ENCODE measurements around the gene CLIC3. TPM values are rescaled to one million over a fixed set of nuclear protein-coding genes. Genes with fewer than 3 reads are reported as not detected.

Gene CLIC3
- total RNA-seq, 1 donor from 2014 or later, result not detected

DNA sequence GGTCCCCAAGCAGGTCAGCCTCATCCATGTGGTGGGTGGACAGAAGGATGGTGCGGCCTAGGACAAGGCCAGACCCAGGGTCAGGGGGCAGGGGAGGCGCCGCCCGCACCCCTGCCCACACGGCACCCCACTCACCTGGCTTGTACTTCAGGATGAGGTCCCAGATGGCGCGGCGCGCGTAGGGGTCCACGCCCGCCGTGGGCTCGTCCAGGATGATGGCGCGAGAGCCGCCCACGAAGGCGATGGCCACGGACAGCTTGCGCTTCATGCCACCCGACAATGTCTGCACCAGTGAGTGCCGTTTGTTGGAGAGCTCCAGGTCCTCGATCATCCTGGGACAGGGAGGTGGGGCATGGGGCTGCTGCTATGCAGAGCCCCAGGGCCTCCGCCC lies 19.2 kb upstream of the CLIC3 start:
- Mint-ChIP-seq H3K36me3 (ENCODE audit: insufficient read depth) (peaks cover 1% of the 10 kb centered on the region), H3K4me1 (ENCODE audit: low read depth) (no peaks in the 10 kb centered on the region), H3K27me3 (no peaks in the 10 kb centered on the region), H3K4me3 (ENCODE audit: low read depth) (no peak overlapping the region), H3K9me3 (ENCODE audit: low read depth) (no peaks in the 10 kb centered on the region), H3K27ac (no peak overlapping the region)
- TF ChIP-seq, protein P1, sequence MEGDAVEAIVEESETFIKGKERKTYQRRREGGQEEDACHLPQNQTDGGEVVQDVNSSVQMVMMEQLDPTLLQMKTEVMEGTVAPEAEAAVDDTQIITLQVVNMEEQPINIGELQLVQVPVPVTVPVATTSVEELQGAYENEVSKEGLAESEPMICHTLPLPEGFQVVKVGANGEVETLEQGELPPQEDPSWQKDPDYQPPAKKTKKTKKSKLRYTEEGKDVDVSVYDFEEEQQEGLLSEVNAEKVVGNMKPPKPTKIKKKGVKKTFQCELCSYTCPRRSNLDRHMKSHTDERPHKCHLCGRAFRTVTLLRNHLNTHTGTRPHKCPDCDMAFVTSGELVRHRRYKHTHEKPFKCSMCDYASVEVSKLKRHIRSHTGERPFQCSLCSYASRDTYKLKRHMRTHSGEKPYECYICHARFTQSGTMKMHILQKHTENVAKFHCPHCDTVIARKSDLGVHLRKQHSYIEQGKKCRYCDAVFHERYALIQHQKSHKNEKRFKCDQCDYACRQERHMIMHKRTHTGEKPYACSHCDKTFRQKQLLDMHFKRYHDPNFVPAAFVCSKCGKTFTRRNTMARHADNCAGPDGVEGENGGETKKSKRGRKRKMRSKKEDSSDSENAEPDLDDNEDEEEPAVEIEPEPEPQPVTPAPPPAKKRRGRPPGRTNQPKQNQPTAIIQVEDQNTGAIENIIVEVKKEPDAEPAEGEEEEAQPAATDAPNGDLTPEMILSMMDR (IDR thresholded peaks at IDR 0.05; ENCODE audit: unreplicated experiment), result no peak
- DNase-seq (ENCODE audit: low spot score, unreplicated experiment), result no peak

DNA sequence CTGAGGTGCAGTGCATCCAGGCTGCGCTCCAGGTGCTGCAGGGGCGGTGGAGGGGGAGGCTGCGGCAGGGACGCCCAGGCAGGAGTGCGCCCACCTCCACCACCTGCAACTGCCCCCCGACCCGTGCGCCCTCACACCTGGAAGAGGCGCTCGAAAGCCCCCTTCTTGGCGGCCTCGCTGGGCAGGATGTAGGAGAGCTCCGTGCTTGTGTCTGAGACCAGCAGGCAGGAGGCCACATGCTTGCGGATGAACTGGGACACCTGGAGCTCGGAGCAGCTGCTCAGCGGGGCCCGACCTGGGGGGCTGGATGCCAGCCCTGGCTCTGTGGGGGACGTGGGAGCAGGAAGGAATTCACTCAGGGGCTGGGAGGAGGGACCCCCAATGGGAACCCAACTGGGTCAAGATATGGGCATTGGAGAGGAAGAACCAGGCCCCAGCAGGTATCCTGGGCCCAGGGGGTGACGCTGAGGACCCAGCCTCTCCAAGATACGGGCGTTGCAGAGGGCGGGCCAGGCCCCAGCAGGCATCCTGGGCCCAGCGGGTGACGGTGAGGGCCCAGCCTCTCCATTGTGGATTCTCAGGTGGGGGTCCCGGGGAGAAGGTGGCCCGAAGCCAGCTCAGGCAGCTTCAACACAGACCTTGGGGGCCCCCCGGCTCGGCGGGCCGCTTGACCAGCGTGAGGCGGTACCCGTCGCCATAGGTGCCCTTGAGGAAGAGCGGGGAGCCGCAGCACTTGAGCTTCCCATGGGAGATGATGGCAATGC lies 18.6 kb upstream of the CLIC3 start:
- TF ChIP-seq, protein P1 (IDR thresholded peaks at IDR 0.05; ENCODE audit: unreplicated experiment), result no peak
- DNase-seq (ENCODE audit: low spot score, unreplicated experiment), result no peak
- Mint-ChIP-seq H3K9me3 (ENCODE audit: low read depth) (no peaks in the 10 kb centered on the region), H3K4me3 (ENCODE audit: low read depth) (no peak overlapping the region), H3K27me3 (no peaks in the 10 kb centered on the region), H3K27ac (no peak overlapping the region), H3K4me1 (ENCODE audit: low read depth) (no peaks in the 10 kb centered on the region), H3K36me3 (ENCODE audit: insufficient read depth) (peaks cover 1% of the 10 kb centered on the region)

DNA sequence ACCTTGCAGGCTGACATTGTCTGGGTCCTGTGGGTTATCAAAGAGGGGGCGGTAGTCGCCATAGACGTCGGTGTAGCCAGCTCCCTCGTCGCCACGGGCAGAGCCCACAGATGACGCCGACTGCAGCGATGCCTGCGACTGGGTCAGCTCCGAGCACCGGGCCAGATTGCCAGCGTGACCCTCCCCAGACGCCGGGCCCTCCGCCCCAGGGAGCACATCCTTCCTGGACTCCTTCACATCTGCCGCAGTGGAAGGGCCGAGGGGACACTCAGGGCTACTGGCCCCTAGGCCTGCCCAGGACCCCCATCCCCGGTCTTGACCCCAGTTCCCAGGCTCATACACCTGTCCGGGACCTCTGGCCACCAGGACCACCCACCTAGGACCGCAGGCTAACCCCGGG lies 17.8 kb upstream of the CLIC3 start:
- H3K4me1 Mint-ChIP-seq (ENCODE audit: low read depth), result no peaks in the 10 kb centered on the region
- no peaks in the 10 kb centered on the region for H3K9me3 Mint-ChIP-seq (ENCODE audit: low read depth)
- no peak overlapping the region for H3K27ac Mint-ChIP-seq
- H3K27me3 Mint-ChIP-seq, result no peaks in the 10 kb centered on the region
- peaks cover 3% of the 10 kb centered on the region for H3K36me3 Mint-ChIP-seq (ENCODE audit: insufficient read depth)
- TF ChIP-seq, protein P1 (IDR thresholded peaks at IDR 0.05; ENCODE audit: unreplicated experiment), result no peak
- H3K4me3 Mint-ChIP-seq (ENCODE audit: low read depth), result no peak overlapping the region
- DNase-seq (ENCODE audit: low spot score, unreplicated experiment), result no peak

DNA sequence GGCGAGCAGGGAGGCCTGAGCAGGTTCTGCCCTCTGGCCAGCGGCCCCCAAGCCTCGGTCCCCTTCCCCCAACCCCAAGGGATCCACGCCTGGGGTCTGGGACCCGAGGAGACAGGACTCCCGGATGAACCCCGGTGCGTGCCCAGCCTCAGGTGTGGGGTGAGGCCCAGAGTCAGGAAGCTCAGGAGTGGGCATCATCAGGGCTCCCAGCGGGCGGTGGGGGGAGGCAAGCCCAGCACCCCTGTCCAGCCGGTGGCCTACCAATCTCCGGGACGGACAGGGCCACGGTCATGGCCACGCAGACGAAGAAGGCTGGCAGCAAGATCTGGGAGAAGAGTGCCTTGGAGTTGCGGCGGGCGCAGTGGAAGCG lies 17.2 kb upstream of the CLIC3 start:
- Mint-ChIP-seq H3K9me3 (ENCODE audit: low read depth) (no peaks in the 10 kb centered on the region), H3K27me3 (no peaks in the 10 kb centered on the region), H3K4me1 (ENCODE audit: low read depth) (no peaks in the 10 kb centered on the region), H3K27ac (no peak overlapping the region), H3K4me3 (ENCODE audit: low read depth) (no peak overlapping the region), H3K36me3 (ENCODE audit: insufficient read depth) (peaks cover 3% of the 10 kb centered on the region)
- no peak for DNase-seq (ENCODE audit: low spot score, unreplicated experiment)
- TF ChIP-seq, protein P1 (IDR thresholded peaks at IDR 0.05; ENCODE audit: unreplicated experiment), result no peak

DNA sequence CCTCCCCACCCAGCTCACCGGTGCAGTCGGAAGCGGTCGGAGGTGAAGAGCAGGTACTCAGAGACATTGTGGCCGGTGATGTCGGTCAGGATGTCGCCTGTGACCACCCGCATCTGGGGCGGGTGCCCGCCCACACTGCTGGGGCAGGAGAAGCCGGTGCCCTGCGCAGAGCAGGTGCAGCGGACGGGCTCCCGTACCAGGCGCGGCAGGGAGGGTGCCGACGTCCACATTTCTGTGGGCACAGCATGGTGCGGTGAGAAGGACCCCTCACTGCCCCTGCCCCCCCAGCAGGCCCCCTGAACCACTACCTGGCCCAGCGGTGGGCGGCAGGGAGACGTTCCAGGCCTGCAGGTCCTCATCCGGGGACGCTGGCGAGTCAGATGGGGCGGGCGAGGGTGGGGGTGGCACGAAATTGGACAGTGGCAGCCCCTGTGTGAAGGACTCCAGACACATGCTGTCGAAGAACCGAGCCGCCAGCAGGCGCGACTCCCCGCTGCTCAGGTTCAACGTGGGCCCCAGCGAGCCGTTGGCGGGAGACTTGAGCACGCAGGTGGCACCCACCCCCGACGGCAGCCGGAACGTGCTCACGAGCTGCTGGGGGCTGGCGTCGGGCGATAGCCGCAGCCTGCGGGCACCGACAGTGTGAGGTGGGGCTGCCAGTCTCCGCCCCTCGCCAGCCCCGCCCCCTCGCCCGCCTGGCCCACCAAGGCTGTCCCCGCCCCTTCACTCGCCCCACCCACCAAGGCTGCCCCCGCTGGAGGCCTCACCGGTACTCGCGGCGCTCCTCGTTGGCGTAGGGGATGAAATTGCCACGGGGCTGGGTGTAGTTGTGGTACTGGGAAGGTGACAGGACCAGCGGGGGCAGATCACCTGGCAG lies 16.6 kb upstream of the CLIC3 start:
- DNase-seq (ENCODE audit: low spot score, unreplicated experiment), result no peak
- Mint-ChIP-seq H3K27me3 (no peaks in the 10 kb centered on the region), H3K9me3 (ENCODE audit: low read depth) (no peaks in the 10 kb centered on the region), H3K4me1 (ENCODE audit: low read depth) (no peaks in the 10 kb centered on the region), H3K4me3 (ENCODE audit: low read depth) (no peak overlapping the region), H3K36me3 (ENCODE audit: insufficient read depth) (peaks cover 3% of the 10 kb centered on the region), H3K27ac (no peak overlapping the region)
- TF ChIP-seq, protein P1 (IDR thresholded peaks at IDR 0.05; ENCODE audit: unreplicated experiment), result no peak
